Keratinocyte (primary cell): ENCODE data around the gene FXN. TPM values are rescaled to one million over a fixed set of nuclear protein-coding genes. Genes with fewer than 3 reads are reported as not detected.

ENCODE experiments used
- DNase-seq: peaks from one replicate; pipeline ENCODE4 v3.0.0-alpha.2; 2011; ENCODE audit warnings: low read depth, missing footprints, low spot score
- FAIRE-seq: peaks from 2 replicates; lab custom pipeline; 2011; peaks lifted over from hg19 to GRCh38; lab: Jason Lieb, UNC
- H2AFZ ChIP-seq: 2 replicates; pipeline ENCODE4 v1.6.0; 2012; ENCODE audit warnings: low read length, control low read depth, inconsistent platforms; ENCODE audit not compliant: control insufficient read depth
- H3K27ac ChIP-seq: 2 replicates; pipeline ENCODE4 v1.5.1; 2011; ENCODE audit warnings: low read length; ENCODE audit not compliant: control insufficient read depth, insufficient read depth
- H3K27me3 ChIP-seq: 3 replicates; pipeline ENCODE4 v1.6.0; 2011; ENCODE audit warnings: low read length; ENCODE audit not compliant: control insufficient read depth, insufficient read depth; ENCODE audit errors: extremely low read depth
- H3K36me3 ChIP-seq, 2 experiments: 2 replicates in 1 of 2; 3 replicates in 1 of 2; pipeline ENCODE4 v1.5.1; 2011; ENCODE audit warnings: low read length in 2 of 2, mild to moderate bottlenecking in 1 of 2; ENCODE audit not compliant: control insufficient read depth in 2 of 2, insufficient read depth in 2 of 2; ENCODE audit errors: extremely low read depth in 1 of 2
- H3K4me1 ChIP-seq: 3 replicates; pipeline ENCODE4 v1.5.1; 2011; ENCODE audit warnings: low read length; ENCODE audit not compliant: control insufficient read depth, insufficient read depth; ENCODE audit errors: extremely low read depth
- H3K4me2 ChIP-seq: 3 replicates; pipeline ENCODE4 v1.6.0; 2011; ENCODE audit warnings: low read depth, low read length; ENCODE audit not compliant: control insufficient read depth, insufficient read depth; ENCODE audit errors: extremely low read depth
- H3K4me3 ChIP-seq, 3 experiments: fragments of 200-600 bp in 1 of 3; sonication (generic) in 1 of 3; 2 replicates in 2 of 3; 3 replicates in 1 of 3; pipeline ENCODE4 v1.5.1; 2011 to 2016; ENCODE audit warnings: low read length in 3 of 3, mild to moderate bottlenecking in 3 of 3, control low read depth in 2 of 3, inconsistent platforms in 1 of 3, low read depth in 1 of 3, mixed read lengths in 1 of 3, mixed run types in 1 of 3, moderate library complexity in 1 of 3; ENCODE audit not compliant: control insufficient read depth in 2 of 3, insufficient read depth in 2 of 3; ENCODE audit errors: extremely low read depth in 1 of 3
- H3K79me2 ChIP-seq: 2 replicates; pipeline ENCODE4 v1.6.0; 2012; ENCODE audit warnings: low read length; ENCODE audit not compliant: control insufficient read depth, insufficient read depth
- H3K9ac ChIP-seq: 3 replicates; pipeline ENCODE4 v1.6.0; 2011; ENCODE audit warnings: low read length; ENCODE audit not compliant: control insufficient read depth, insufficient read depth; ENCODE audit errors: extremely low read depth
- H3K9me1 ChIP-seq: 3 replicates; pipeline ENCODE4 v1.6.0; 2011; ENCODE audit warnings: low read length; ENCODE audit not compliant: control insufficient read depth, insufficient read depth; ENCODE audit errors: extremely low read depth
- H3K9me3 ChIP-seq: 2 replicates; pipeline ENCODE4 v1.5.1; 2012; ENCODE audit warnings: low read depth, low read length; ENCODE audit not compliant: control insufficient read depth
- H4K20me1 ChIP-seq: 3 replicates; pipeline ENCODE4 v1.6.0; 2011; ENCODE audit warnings: low read length; ENCODE audit not compliant: control insufficient read depth, insufficient read depth; ENCODE audit errors: extremely low read depth
- EZH2 ChIP-seq: IDR thresholded peaks from one replicate; pipeline ENCODE4 v1.6.1; 2012; ENCODE audit warnings: inconsistent platforms, mild to moderate bottlenecking, low read length, moderate library complexity
- dilution Hi-C: fragments of 300-500 bp; cut with MboI; formaldehyde crosslinking; loops from one replicate; pipeline ENCODE4 v1.7.0; 2020; ENCODE audit warnings: low sequenced_read_pairs; ENCODE audit not compliant: extremely low pct_ligation_motif_present
- polyA plus RNA-seq, 5 experiments: library from polyadenylated mRNA; depleted of rRNA in 3 of 5; stranded (reverse) in 3 of 5; stranded (forward) in 1 of 5; unstranded in 1 of 5; fragments of >200 nt; gene quantifications; 1 replicate in 1 of 5; 2 replicates in 3 of 5; 3 replicates in 1 of 5; pipeline versions ENCODE4 v1.2.1 to v1.2.3, GENCODE V29; 2011 to 2012; ENCODE audit warnings: missing spikeins in 2 of 5, low read depth in 1 of 5, low replicate concordance in 1 of 5
- TF ChIP-seq, protein P1 (sequence below), 3 experiments: IDR thresholded peaks in 1 of 3; conservative IDR thresholded peaks in 1 of 3; optimal IDR thresholded peaks in 1 of 3; 2 replicates in 2 of 3; 3 replicates in 1 of 3; pipeline versions ENCODE3 to v1.5.1; 2011; ENCODE audit warnings: low read length in 3 of 3, mild to moderate bottlenecking in 3 of 3, moderate library complexity in 2 of 3, control low read depth in 1 of 3, inconsistent platforms in 1 of 3; ENCODE audit not compliant: insufficient read depth in 2 of 3; ENCODE audit errors: extremely low read depth in 1 of 3

The FXN gene
- polyA plus RNA-seq, 1 donor (not counting 4 experiments of a cell fraction or from before 2014, with no cell fraction given) = 24.3 TPM

DNA sequence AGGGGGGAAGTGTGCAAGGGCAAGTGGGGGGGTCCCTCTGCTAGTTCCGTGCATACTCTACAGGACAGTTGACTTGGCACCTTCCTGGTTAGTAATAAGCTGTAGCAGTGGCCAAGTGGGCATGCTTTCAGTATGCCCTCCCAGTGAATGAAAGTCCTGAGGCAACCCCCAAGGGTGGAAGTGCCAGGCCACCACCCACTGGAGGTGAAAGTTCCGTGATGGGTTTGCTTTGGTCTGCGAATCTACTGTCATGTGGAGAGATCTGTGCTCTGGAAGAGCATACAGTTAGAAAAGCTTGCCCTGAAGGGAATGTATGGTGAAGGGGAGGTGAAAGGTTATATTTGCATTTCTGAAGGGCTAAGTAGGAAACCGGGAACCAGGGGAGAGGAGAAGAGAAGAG lies 10.3 kb downstream of the FXN start:
- FAIRE-seq = no peak
- peaks cover 9 to 11% of the 10 kb centered on the region in 2 experiments for H3K36me3 ChIP-seq
- TF ChIP-seq, protein P1, sequence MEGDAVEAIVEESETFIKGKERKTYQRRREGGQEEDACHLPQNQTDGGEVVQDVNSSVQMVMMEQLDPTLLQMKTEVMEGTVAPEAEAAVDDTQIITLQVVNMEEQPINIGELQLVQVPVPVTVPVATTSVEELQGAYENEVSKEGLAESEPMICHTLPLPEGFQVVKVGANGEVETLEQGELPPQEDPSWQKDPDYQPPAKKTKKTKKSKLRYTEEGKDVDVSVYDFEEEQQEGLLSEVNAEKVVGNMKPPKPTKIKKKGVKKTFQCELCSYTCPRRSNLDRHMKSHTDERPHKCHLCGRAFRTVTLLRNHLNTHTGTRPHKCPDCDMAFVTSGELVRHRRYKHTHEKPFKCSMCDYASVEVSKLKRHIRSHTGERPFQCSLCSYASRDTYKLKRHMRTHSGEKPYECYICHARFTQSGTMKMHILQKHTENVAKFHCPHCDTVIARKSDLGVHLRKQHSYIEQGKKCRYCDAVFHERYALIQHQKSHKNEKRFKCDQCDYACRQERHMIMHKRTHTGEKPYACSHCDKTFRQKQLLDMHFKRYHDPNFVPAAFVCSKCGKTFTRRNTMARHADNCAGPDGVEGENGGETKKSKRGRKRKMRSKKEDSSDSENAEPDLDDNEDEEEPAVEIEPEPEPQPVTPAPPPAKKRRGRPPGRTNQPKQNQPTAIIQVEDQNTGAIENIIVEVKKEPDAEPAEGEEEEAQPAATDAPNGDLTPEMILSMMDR (optimal IDR thresholded peaks at IDR 0.05 in 1 of 3, IDR thresholded peaks at IDR 0.05 in 1 of 3, conservative IDR thresholded peaks at IDR 0.05 in 1 of 3; ENCODE audit: extremely low read depth in 1 of 3, insufficient read depth in 2 of 3, low read length in 3 of 3) = no peak
- no peak for TF ChIP-seq EZH2
- no peaks in the 10 kb centered on the region for H3K27me3 ChIP-seq
- no peak overlapping the region for H2AFZ ChIP-seq
- H3K79me2 ChIP-seq = peaks cover 20% of the 10 kb centered on the region
- no peak overlapping the region for H3K27ac ChIP-seq
- H3K4me1 ChIP-seq = no peaks in the 10 kb centered on the region
- no peaks in the 10 kb centered on the region for H3K9me3 ChIP-seq
- no peak for DNase-seq
- H3K9me1 ChIP-seq = no peaks in the 10 kb centered on the region
- dilution Hi-C loops = no loop called here
- H3K4me2 ChIP-seq = no peak overlapping the region
- H3K4me3 ChIP-seq = no peak overlapping the region
- no peak overlapping the region for H3K9ac ChIP-seq
- no peaks in the 10 kb centered on the region for H4K20me1 ChIP-seq

- H3K4me1 ChIP-seq = no peaks in the 10 kb centered on the region
- TF ChIP-seq, protein P1 (optimal IDR thresholded peaks at IDR 0.05 in 1 of 3, IDR thresholded peaks at IDR 0.05 in 1 of 3, conservative IDR thresholded peaks at IDR 0.05 in 1 of 3; ENCODE audit: extremely low read depth in 1 of 3, insufficient read depth in 2 of 3, low read length in 3 of 3) = no peak
- TF ChIP-seq EZH2 = no peak
- DNase-seq (no peak), FAIRE-seq (no peak)
- no peaks in the 10 kb centered on the region for H3K9me1 ChIP-seq
- H3K4me3 ChIP-seq = no peak overlapping the region
- no peaks in the 10 kb centered on the region for H4K20me1 ChIP-seq
- peaks cover 13% of the 10 kb centered on the region for H3K79me2 ChIP-seq
- dilution Hi-C loops = no loop called here
- no peaks in the 10 kb centered on the region for H3K9me3 ChIP-seq
- H3K9ac ChIP-seq = no peak overlapping the region
- no peak overlapping the region for H2AFZ ChIP-seq
- H3K4me2 ChIP-seq = no peak overlapping the region
- H3K27ac ChIP-seq = no peak overlapping the region
- no peaks in the 10 kb centered on the region for H3K27me3 ChIP-seq
- H3K36me3 ChIP-seq = peaks cover 9 to 11% of the 10 kb centered on the region in 2 experiments
These were observed 11.2 kb downstream of the FXN start for GRCh38 chr9:69046723-69047122.
